ENCODE data around the gene ADAMTS2. TPM values are rescaled to one million over a fixed set of nuclear protein-coding genes. Genes with fewer than 3 reads are reported as not detected.
"Not testable (repeated sequence)": the region's sequence is repeated elsewhere in the genome, so short reads cannot be mapped to it uniquely, and the experiment has no call there.

Gene ADAMTS2
- total and polyA plus RNA-seq, 11 donors, result 1.1 to 23.0 (median 5.5) TPM

DNA sequence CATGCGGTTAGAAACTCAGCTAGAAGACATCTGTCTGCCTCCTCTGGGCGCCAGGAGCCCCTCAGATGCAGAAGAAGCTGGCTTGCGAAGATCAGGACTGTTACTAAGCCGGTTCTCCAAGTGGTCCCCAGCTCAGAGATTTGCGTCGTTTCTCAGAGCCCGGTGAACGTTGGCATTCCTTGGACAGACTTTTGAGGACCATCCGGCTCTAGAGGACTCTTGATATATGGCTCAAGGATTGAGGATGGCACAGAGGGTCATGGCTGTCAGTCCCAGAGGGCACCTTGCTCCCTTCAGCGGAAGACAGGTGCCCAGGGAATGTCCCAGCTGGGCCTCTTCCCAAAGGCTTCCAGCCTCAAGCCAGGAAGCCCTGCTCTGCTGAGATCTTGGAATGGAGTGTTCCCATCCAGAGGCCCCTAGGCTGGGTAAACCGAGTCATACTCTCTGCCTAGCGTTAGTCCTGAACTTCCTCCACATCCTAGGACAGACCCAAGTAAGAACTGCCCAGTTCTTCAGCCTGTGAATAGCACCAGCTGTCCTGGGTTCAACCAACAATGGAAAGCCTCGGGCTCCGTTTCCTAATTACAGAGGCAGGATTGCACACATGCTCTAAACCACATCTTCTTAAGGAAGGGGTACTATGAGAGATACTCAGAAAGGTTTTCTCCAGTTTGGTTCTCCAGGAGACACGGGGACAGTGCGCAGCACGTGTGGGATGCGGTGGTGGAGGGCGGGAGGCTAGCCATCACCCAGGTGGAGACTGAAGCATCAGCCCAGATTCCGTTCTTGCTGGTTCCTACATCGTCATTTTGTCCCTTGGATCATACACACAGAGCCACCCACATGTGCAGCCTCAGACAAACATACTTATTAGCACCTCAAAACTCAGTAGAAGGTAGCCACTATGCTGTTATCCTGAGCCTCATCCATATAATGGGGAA lies 233.7 kb downstream of the ADAMTS2 start:
- Histone ChIP-seq H3K36me3 (no peaks in the 10 kb centered on the region), H3K27ac (no peak overlapping the region), H3K4me1 (no peaks in the 10 kb centered on the region), H3K9me3 (peaks cover 0 to 93% (median 70%) of the 10 kb centered on the region in 12 donors), H3K4me3 (no peak overlapping the region), H3K27me3 (no peaks in the 10 kb centered on the region)
- no peak for ATAC-seq
- intact Hi-C loops (cut with DNase I), result no loop called here
- TF ChIP-seq, protein P1, sequence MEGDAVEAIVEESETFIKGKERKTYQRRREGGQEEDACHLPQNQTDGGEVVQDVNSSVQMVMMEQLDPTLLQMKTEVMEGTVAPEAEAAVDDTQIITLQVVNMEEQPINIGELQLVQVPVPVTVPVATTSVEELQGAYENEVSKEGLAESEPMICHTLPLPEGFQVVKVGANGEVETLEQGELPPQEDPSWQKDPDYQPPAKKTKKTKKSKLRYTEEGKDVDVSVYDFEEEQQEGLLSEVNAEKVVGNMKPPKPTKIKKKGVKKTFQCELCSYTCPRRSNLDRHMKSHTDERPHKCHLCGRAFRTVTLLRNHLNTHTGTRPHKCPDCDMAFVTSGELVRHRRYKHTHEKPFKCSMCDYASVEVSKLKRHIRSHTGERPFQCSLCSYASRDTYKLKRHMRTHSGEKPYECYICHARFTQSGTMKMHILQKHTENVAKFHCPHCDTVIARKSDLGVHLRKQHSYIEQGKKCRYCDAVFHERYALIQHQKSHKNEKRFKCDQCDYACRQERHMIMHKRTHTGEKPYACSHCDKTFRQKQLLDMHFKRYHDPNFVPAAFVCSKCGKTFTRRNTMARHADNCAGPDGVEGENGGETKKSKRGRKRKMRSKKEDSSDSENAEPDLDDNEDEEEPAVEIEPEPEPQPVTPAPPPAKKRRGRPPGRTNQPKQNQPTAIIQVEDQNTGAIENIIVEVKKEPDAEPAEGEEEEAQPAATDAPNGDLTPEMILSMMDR (IDR thresholded peaks at IDR 0.05), result no peak
- no peak for TF ChIP-seq POLR2A (IDR thresholded peaks at IDR 0.05)
- WGBS, 4 donors, result 85 to 91% (median 88%) methylated on average over 19 to 21 of the region's 21 CpGs
- DNase-seq, result no peak

- Histone ChIP-seq H3K27me3 (no peaks in the 10 kb centered on the region), H3K27ac (no peak overlapping the region), H3K4me3 (no peak overlapping the region), H3K4me1 (no peaks in the 10 kb centered on the region), H3K9me3 (peaks cover 0 to 87% (median 69%) of the 10 kb centered on the region in 12 donors), H3K36me3 (no peaks in the 10 kb centered on the region)
- ATAC-seq (no peak), DNase-seq (no peak)
- 85 to 90% (median 88%) methylated on average over 9 of the region's 9 CpGs for WGBS, 4 donors
- intact Hi-C loops (cut with DNase I), result no loop called here
- TF ChIP-seq POLR2A (IDR thresholded peaks at IDR 0.05), result no peak
Observed at GRCh38 chr5:179110528-179110927, 234.7 kb downstream of the ADAMTS2 start.

GRCh38 chr5:179101282-179101681 lies 244.0 kb downstream of the ADAMTS2 start:
- H3K4me3 ChIP-seq; H3K4me1 ChIP-seq; intact Hi-C loops (cut with DNase I); H3K27ac ChIP-seq; ATAC-seq; H3K36me3 ChIP-seq; DNase-seq; H3K27me3 ChIP-seq: not testable (repeated sequence)
- whole genome bisulfite sequencing, 4 donors, result 85 to 97% (median 90%) methylated on average over 6 to 17 of the region's 17 CpGs
- peaks cover 0 to 58% (median 42%) of the 10 kb centered on the region in 12 donors for H3K9me3 ChIP-seq

DNA sequence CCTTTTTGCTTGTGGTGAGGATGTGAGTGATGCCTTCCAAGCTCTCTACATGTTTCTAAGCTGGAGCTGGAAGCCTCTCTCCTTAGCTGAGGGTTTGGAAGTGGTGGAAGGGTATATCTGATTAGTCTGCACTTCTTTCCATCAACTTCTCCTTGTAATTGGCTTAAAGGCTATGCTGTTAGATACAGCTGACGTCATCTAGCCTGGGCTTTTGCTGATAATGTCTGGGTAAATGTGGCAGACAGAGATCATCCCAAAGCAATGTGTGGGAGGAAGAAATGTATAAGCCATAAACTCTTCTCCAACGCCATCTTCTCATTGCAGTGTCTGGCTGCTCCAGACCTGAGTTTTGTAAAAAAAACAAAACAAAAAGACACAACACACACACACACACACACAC lies 255.8 kb downstream of the ADAMTS2 start:
- TF ChIP-seq POLR2A (IDR thresholded peaks at IDR 0.05), result no peak
- TF ChIP-seq, protein P1 (IDR thresholded peaks at IDR 0.05), result no peak
- Histone ChIP-seq H3K9me3 (peaks cover 6 to 100% (median 87%) of the 10 kb centered on the region in 12 donors), H3K27ac (no peak overlapping the region), H3K36me3 (no peaks in the 10 kb centered on the region), H3K4me3 (no peak overlapping the region), H3K4me1 (no peaks in the 10 kb centered on the region), H3K27me3 (no peaks in the 10 kb centered on the region)
- intact Hi-C loops (cut with DNase I), result no loop called here
- no peak for DNase-seq
- ATAC-seq, result no peak
- 70 to 88% (median 81%) methylated on average over 2 of the region's 2 CpGs for WGBS, 4 donors

DNA sequence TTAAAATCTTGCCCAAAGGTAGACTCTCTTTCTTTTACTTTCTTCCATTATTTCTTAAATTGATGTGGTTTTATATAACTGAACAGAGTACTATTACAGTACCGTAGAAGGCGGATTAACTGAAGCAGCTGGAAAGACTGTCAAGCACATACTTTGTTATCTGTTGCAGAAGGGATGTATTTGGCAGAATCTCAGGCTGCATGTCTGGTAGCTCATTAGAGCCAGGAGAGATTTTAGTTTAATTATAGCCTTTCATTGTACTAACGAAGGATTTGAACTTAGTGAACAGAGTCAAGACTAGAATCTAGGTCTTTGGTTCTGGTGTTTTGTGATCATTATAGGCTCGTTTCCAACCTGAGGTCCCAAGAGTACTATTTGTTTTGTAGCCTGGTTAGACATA lies 264.5 kb downstream of the ADAMTS2 start:
- Histone ChIP-seq H3K9me3 (peaks cover 13 to 100% (median 99%) of the 10 kb centered on the region in 12 donors), H3K36me3 (peaks cover 32 to 83% (median 42%) of the 10 kb centered on the region in 9 donors), H3K4me1 (no peaks in the 10 kb centered on the region), H3K27ac (no peak overlapping the region), H3K4me3 (no peak overlapping the region), H3K27me3 (no peaks in the 10 kb centered on the region)
- intact Hi-C loops (cut with DNase I), result no loop called here
- ATAC-seq (no peak), DNase-seq (no peak)
- 92 to 96% (median 94%) methylated on average over 4 of the region's 4 CpGs for WGBS, 4 donors
- TF ChIP-seq, protein P1 (IDR thresholded peaks at IDR 0.05), result no peak
- TF ChIP-seq POLR2A (IDR thresholded peaks at IDR 0.05), result no peak
